H1 (cell line): ENCODE results near the gene MAPKAPK5. TPM values are rescaled to one million over a fixed set of nuclear protein-coding genes. Genes with fewer than 3 reads are reported as not detected.

Experiments used
- CTCF ChIA-PET: fragments of 300-600 bp; sonication (Branson Sonifier 250); formaldehyde crosslinking; loops from one replicate; lab custom pipeline; 2021; ENCODE audit not compliant: partially characterized antibody; lab: Charles Lee
- POLR2A ChIA-PET: fragments of 300-600 bp; sonication (Branson Sonifier 250); formaldehyde crosslinking; loops from one replicate; lab custom pipeline; 2021; ENCODE audit warnings: inconsistent platforms; ENCODE audit not compliant: partially characterized antibody; lab: Charles Lee
- DNase-seq, 2 experiments: peaks; one replicate each; pipeline versions ENCODE4 v3.0.0 to v3.0.0-alpha.2; 2010 to 2022; ENCODE audit warnings: low spot score in 2 of 2, low read depth in 1 of 2, mixed read lengths in 1 of 2
- FAIRE-seq: peaks from 2 replicates; lab custom pipeline; 2011; peaks lifted over from hg19 to GRCh38; lab: Jason Lieb, UNC
- H2AFZ ChIP-seq: 2 replicates; pipeline ENCODE4 v1.8.1; 2012; ENCODE audit warnings: low read length, inconsistent platforms
- H2AK5ac ChIP-seq: 2 replicates; pipeline ENCODE4 v1.6.1; 2013; ENCODE audit warnings: low read depth, low read length
- H2BK120ac ChIP-seq: replicated peaks from 2 replicates; pipeline ENCODE3; 2013; ENCODE audit warnings: low read depth, low read length, inconsistent platforms
- H2BK12ac ChIP-seq: 2 replicates; pipeline ENCODE4 v1.6.1; 2013; ENCODE audit warnings: low read depth, low read length
- H2BK15ac ChIP-seq: 2 replicates; pipeline ENCODE4 v1.6.1; 2013; ENCODE audit warnings: low read length
- H2BK20ac ChIP-seq: 2 replicates; pipeline ENCODE4 v1.6.1; 2013; ENCODE audit warnings: low read length
- H2BK5ac ChIP-seq: 2 replicates; pipeline ENCODE4 v1.6.1; 2013; ENCODE audit warnings: low read depth, low read length
- H3K14ac ChIP-seq: 2 replicates; pipeline ENCODE4 v1.6.1; 2013; ENCODE audit warnings: inconsistent platforms; ENCODE audit not compliant: insufficient read length
- H3K18ac ChIP-seq: 2 replicates; pipeline ENCODE4 v1.6.1; 2013; ENCODE audit warnings: low read length; ENCODE audit errors: extremely low read depth
- H3K23ac ChIP-seq: 2 replicates; pipeline ENCODE4 v1.6.1; 2013; ENCODE audit warnings: inconsistent platforms; ENCODE audit not compliant: insufficient read length
- H3K23me2 ChIP-seq: 2 replicates; pipeline ENCODE4 v1.6.1; 2013; ENCODE audit warnings: low read depth, low read length
- H3K27ac ChIP-seq: 2 replicates; pipeline ENCODE4 v1.6.1; 2011; ENCODE audit warnings: low read depth, low read length, inconsistent platforms
- H3K27me3 ChIP-seq, 4 experiments: replicated peaks in 1 of 4; 1 replicate in 1 of 4; 2 replicates in 3 of 4; pipeline versions ENCODE4 v1.6.1 to v1.8.1; 2011 to 2013; ENCODE audit warnings: low read length in 3 of 4, mild to moderate bottlenecking in 3 of 4, inconsistent platforms in 2 of 4, mixed read lengths in 2 of 4, moderate library complexity in 1 of 4; ENCODE audit not compliant: control insufficient read depth in 3 of 4, insufficient read depth in 3 of 4; ENCODE audit errors: extremely low read depth in 1 of 4
- H3K36me3 ChIP-seq, 4 experiments: 2 replicates each; pipeline versions ENCODE4 v1.6.1 to v1.8.1; 2011 to 2013; ENCODE audit warnings: mild to moderate bottlenecking in 4 of 4, low read length in 3 of 4, moderate library complexity in 2 of 4, control low read depth in 1 of 4, inconsistent platforms in 1 of 4; ENCODE audit not compliant: insufficient read depth in 4 of 4, control insufficient read depth in 2 of 4
- H3K4ac ChIP-seq: replicated peaks from 2 replicates; pipeline ENCODE3; 2013; ENCODE audit warnings: low read length, low read depth, mixed read lengths, inconsistent platforms; ENCODE audit not compliant: insufficient read length
- H3K4me1 ChIP-seq, 4 experiments: replicated peaks in 1 of 4; 1 replicate in 1 of 4; 2 replicates in 3 of 4; pipeline versions ENCODE4 v1.6.1 to v1.8.1; 2011 to 2013; ENCODE audit warnings: low read length in 3 of 4, inconsistent platforms in 2 of 4, mixed read lengths in 1 of 4; ENCODE audit not compliant: insufficient read depth in 4 of 4, control insufficient read depth in 3 of 4
- H3K4me2 ChIP-seq, 2 experiments: 2 replicates each; pipeline versions ENCODE4 v1.6.1 to v1.8.1; 2011 to 2013; ENCODE audit warnings: low read depth in 2 of 2, low read length in 2 of 2, control low read depth in 1 of 2, inconsistent platforms in 1 of 2, mild to moderate bottlenecking in 1 of 2; ENCODE audit not compliant: insufficient read depth in 1 of 2
- H3K4me3 ChIP-seq, 4 experiments: fragments of 200-600, 300-600 bp in 1 of 4; sonication (generic), shearing (Covaris generic), sonication (Bioruptor Twin) in 1 of 4; 2 replicates each; pipeline versions ENCODE4 v1.5.1 to v1.8.1; 2011 to 2016; ENCODE audit warnings: low read length in 4 of 4, low read depth in 3 of 4, control low read depth in 2 of 4, inconsistent platforms in 2 of 4, mild to moderate bottlenecking in 2 of 4, mixed read lengths in 1 of 4, moderate library complexity in 1 of 4; ENCODE audit not compliant: insufficient read depth in 2 of 4; ENCODE audit errors: extremely low read depth in 1 of 4
- H3K56ac ChIP-seq: replicated peaks from 2 replicates; pipeline ENCODE3; 2013; ENCODE audit warnings: low read depth, mild to moderate bottlenecking, mixed read lengths, low read length, inconsistent platforms; ENCODE audit not compliant: insufficient read length
- H3K79me1 ChIP-seq: 2 replicates; pipeline ENCODE4 v1.6.1; 2013; ENCODE audit warnings: low read depth, low read length, control low read depth
- H3K79me2 ChIP-seq, 2 experiments: 2 replicates each; pipeline versions ENCODE4 v1.6.1 to v1.8.1; 2012 to 2013; ENCODE audit warnings: low read length in 2 of 2, mild to moderate bottlenecking in 2 of 2, inconsistent platforms in 1 of 2; ENCODE audit not compliant: insufficient read depth in 2 of 2, control insufficient read depth in 1 of 2
- H3K9ac ChIP-seq, 4 experiments: replicated peaks in 1 of 4; 1 replicate in 1 of 4; 2 replicates in 3 of 4; pipeline versions ENCODE4 v1.6.1 to v1.8.1; 2011 to 2013; ENCODE audit warnings: low read depth in 3 of 4, low read length in 3 of 4, control low read depth in 2 of 4, mild to moderate bottlenecking in 2 of 4, moderate library complexity in 2 of 4, inconsistent platforms in 1 of 4; ENCODE audit errors: extremely low read depth in 1 of 4
- H3K9me3 ChIP-seq, 2 experiments: 2 replicates each; pipeline versions ENCODE4 v1.6.1 to v1.8.1; 2012 to 2013; ENCODE audit warnings: mild to moderate bottlenecking in 2 of 2, moderate library complexity in 2 of 2, control low read depth in 1 of 2, inconsistent platforms in 1 of 2, low read depth in 1 of 2, low read length in 1 of 2, mixed read lengths in 1 of 2; ENCODE audit not compliant: insufficient read depth in 2 of 2
- H4K20me1 ChIP-seq, 2 experiments: replicated peaks in 1 of 2; 2 replicates each; pipeline versions ENCODE3 to v1.8.1; 2011 to 2013; ENCODE audit warnings: inconsistent platforms in 2 of 2, low read length in 2 of 2, mild to moderate bottlenecking in 1 of 2; ENCODE audit not compliant: insufficient read depth in 2 of 2, control insufficient read depth in 1 of 2
- H4K5ac ChIP-seq: 2 replicates; pipeline ENCODE4 v1.6.1; 2013; ENCODE audit warnings: low read length, low read depth, mixed read lengths, inconsistent platforms; ENCODE audit not compliant: insufficient read length
- H4K8ac ChIP-seq: 2 replicates; pipeline ENCODE4 v1.8.0; 2013; ENCODE audit warnings: mild to moderate bottlenecking, moderate library complexity, low read length, inconsistent platforms; ENCODE audit not compliant: insufficient read depth; ENCODE audit errors: extremely low read depth
- H4K91ac ChIP-seq: replicated peaks from 2 replicates; pipeline ENCODE3; 2013; ENCODE audit warnings: low read length, mixed read lengths, inconsistent platforms; ENCODE audit not compliant: insufficient read length
- BACH1 ChIP-seq: IDR thresholded peaks from 2 replicates; pipeline ENCODE4 v1.6.1; 2012; ENCODE audit warnings: low read length, improper control_type of control experiment
- EGR1 ChIP-seq: IDR thresholded peaks from 2 replicates; pipeline ENCODE4 v1.6.1; 2011; ENCODE audit warnings: low read depth, low read length, borderline replicate concordance
- HDAC2 ChIP-seq, 2 experiments: fragments of 300-600 bp in 1 of 2; sonication (generic) in 1 of 2; IDR thresholded peaks; 2 replicates each; pipeline ENCODE4 v1.6.1; 2011 to 2012; ENCODE audit warnings: low read depth in 2 of 2, low read length in 2 of 2, mild to moderate bottlenecking in 2 of 2, moderate library complexity in 2 of 2, borderline replicate concordance in 1 of 2, inconsistent platforms in 1 of 2
- HDAC6 ChIP-seq: IDR thresholded peaks from one replicate; pipeline ENCODE4 v1.7.1; 2012; ENCODE audit warnings: low read depth, mild to moderate bottlenecking, inconsistent platforms, low read length, moderate library complexity
- MAFK ChIP-seq: IDR thresholded peaks from 2 replicates; pipeline ENCODE4 v1.6.1; 2012; ENCODE audit warnings: low read depth, mild to moderate bottlenecking, improper control_type of control experiment, low read length
- POLR2A ChIP-seq, 2 experiments: IDR thresholded peaks; 1 replicate in 1 of 2; 2 replicates in 1 of 2; pipeline ENCODE4 v1.6.1; 2011; ENCODE audit warnings: low read depth in 2 of 2, low read length in 2 of 2, mild to moderate bottlenecking in 2 of 2; ENCODE audit errors: control extremely low read depth in 1 of 2
- SIN3A ChIP-seq, 2 experiments: IDR thresholded peaks in 1 of 2; conservative IDR thresholded peaks in 1 of 2; 2 replicates each; pipeline ENCODE4 v1.6.1; 2011 to 2012; ENCODE audit warnings: low read length in 2 of 2, improper control_type of control experiment in 1 of 2, low read depth in 1 of 2, mild to moderate bottlenecking in 1 of 2
- SP1 ChIP-seq: IDR thresholded peaks from 2 replicates; pipeline ENCODE4 v1.6.1; 2011; ENCODE audit warnings: low read depth, low read length
- TAF1 ChIP-seq: IDR thresholded peaks from 2 replicates; pipeline ENCODE4 v1.6.1; 2011; ENCODE audit warnings: mild to moderate bottlenecking, low read depth, low read length
- WGBS, 2 experiments: shearing (Covaris generic) in 1 of 2; methylation state at CpG; one replicate each; pipeline versions ENCODE4 v1.1.6 to v1.1.7; 2013 to 2015; ENCODE audit warnings: low lambda C conversion rate in 2 of 2, mixed read lengths in 2 of 2, inconsistent platforms in 1 of 2, low coverage in 1 of 2, missing lambda C conversion rate in 1 of 2; ENCODE audit not compliant: insufficient replicate concordance in 2 of 2, insufficient coverage in 1 of 2, insufficient read length in 1 of 2; ENCODE audit errors: extremely low coverage in 1 of 2, missing lambda C conversion rate in 1 of 2; 5-methylcytosine and 5-hydroxymethylcytosine counted together
- polyA plus RNA-seq, 7 experiments: library from polyadenylated mRNA; depleted of rRNA in 3 of 7; stranded (reverse) in 5 of 7; unstranded in 2 of 7; fragments of >200 nt in 5 of 7; fragments of 200-250 nt in 2 of 7; gene quantifications; 1 replicate in 5 of 7; 2 replicates in 1 of 7; 4 replicates in 1 of 7; pipeline versions ENCODE4 v1.2.1 to v1.2.3, GENCODE V29; 2011 to 2013; ENCODE audit warnings: missing spikeins in 2 of 7, mixed read lengths in 2 of 7
- total RNA-seq: library from RNA; stranded (reverse); fragmentation: NEBNext Ultra II Directional; extraction: Animal tissue kit (Norgen Biotek cat#: 25700); gene quantifications from 2 replicates; pipeline ENCODE4 v1.2.1, GENCODE V29; 2021

Gene MAPKAPK5
- total and polyA plus RNA-seq, 2 of the 8 experiments (the other 6 are each of a cell fraction or from before 2014, with no cell fraction given): 40.0 to 91.5 TPM

DNA sequence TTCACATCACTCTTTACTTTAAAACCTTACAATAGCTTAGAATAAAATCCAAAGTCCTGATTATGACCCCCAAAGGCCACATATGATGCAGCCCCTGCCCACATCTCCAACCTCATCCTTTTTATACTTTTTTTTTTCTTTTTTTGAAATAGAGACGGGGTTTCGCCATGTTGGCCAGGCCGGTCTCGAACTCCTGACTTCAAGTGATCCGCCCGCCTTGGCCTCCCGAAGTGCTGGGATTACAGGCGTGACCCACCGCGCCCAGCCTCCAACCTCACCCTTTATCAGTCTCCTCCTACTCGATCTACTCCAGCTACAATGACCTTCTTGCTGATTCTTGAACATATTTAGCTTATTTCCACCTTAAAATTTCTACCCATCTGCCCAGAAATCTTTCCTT lies 1.2 kb upstream of the MAPKAPK5 start:
- no peak for FAIRE-seq
- H2AFZ ChIP-seq: no peak overlapping the region
- 64% methylated on average over 11 of the region's 11 CpGs; no CpG with 5 or more reads in 1 of the 2 experiments for WGBS, 2 experiments
- TF ChIP-seq SP1: no peak
- no peak for TF ChIP-seq SIN3A (conservative IDR thresholded peaks at IDR 0.05 in 1 of 2, IDR thresholded peaks at IDR 0.05 in 1 of 2; ENCODE audit: low read depth in 1 of 2, low read length in 2 of 2)
- TF ChIP-seq HDAC6: no peak
- TF ChIP-seq EGR1: no peak
- no peak for TF ChIP-seq HDAC2 (IDR thresholded peaks at IDR 0.05; ENCODE audit: borderline replicate concordance in 1 of 2, low read depth in 2 of 2, low read length in 2 of 2)
- no peak for TF ChIP-seq MAFK
- no peak for TF ChIP-seq BACH1
- no peak for TF ChIP-seq TAF1
- no peak for TF ChIP-seq POLR2A (IDR thresholded peaks at IDR 0.05; ENCODE audit: control extremely low read depth in 1 of 2, low read depth in 2 of 2, low read length in 2 of 2)
- no peak overlapping the region for H3K23ac ChIP-seq
- H3K4me2 ChIP-seq: peak overlapping the region; percentile 72 to 87
- peaks cover 2 to 11% (median 5%) of the 10 kb centered on the region in 4 experiments; a peak in 3 of 8 replicates for H3K36me3 ChIP-seq
- no peak overlapping the region for H3K56ac ChIP-seq
- no peak overlapping the region for H3K14ac ChIP-seq
- no peak for DNase-seq
- POLR2A ChIA-PET: interaction anchor here (0.6 to 3.6 kb wide), 17 partner anchors 11 to 683 kb away, joined by 3 to 40 read pairs (median 4); partner anchors contain the start of genes ALDH2 and TMEM116
- H2BK15ac ChIP-seq: no peak overlapping the region
- no peak overlapping the region for H2BK5ac ChIP-seq
- peaks cover 26 to 61% of the 10 kb centered on the region in 2 experiments for H3K79me2 ChIP-seq
- no peaks in the 10 kb centered on the region; a peak in 1 of 4 replicates for H3K9me3 ChIP-seq
- peaks cover 0 to 6% of the 10 kb centered on the region in 2 experiments for H4K20me1 ChIP-seq
- no peak overlapping the region for H3K27ac ChIP-seq
- CTCF ChIA-PET: interaction anchor here (0.6 to 3.4 kb wide), 10 partner anchors 15 to 932 kb away, joined by 3 to 10 read pairs (median 4); partner anchors contain the start of genes ERP29 and TMEM116
- no peak overlapping the region for H2BK20ac ChIP-seq
- H4K5ac ChIP-seq: no peak overlapping the region
- peaks cover 6% of the 10 kb centered on the region for H3K23me2 ChIP-seq
- peaks cover 5% of the 10 kb centered on the region for H3K79me1 ChIP-seq
- no peak overlapping the region for H4K91ac ChIP-seq
- no peak overlapping the region for H4K8ac ChIP-seq
- H3K18ac ChIP-seq: no peak overlapping the region
- H3K9ac ChIP-seq: peak overlapping the region; percentile 98 to 100 (median 98)
- H3K27me3 ChIP-seq: no peaks in the 10 kb centered on the region
- no peak overlapping the region for H2BK120ac ChIP-seq
- H3K4ac ChIP-seq: no peak overlapping the region
- H3K4me3 ChIP-seq: peak overlapping the region; percentile 75 to 94 (median 86); a peak in 7 of 8 replicates
- no peaks in the 10 kb centered on the region; a peak in 2 of 7 replicates for H3K4me1 ChIP-seq
- H2AK5ac ChIP-seq: no peak overlapping the region
- H2BK12ac ChIP-seq: no peak overlapping the region
